Stimulated activated CD4-positive, alpha-beta T cell treated with anti-CD3 and anti-CD28 coated beads, Interleukin-1b, Interleukin-23, amount 100 ng/mL, for 48 hours (primary cell): ENCODE measurements around the gene EPHA4.

ENCODE experiments used
- DNase-seq: peaks from one replicate; pipeline ENCODE4 v3.0.0-alpha.2; 2020

EPHA4 gene

DNA sequence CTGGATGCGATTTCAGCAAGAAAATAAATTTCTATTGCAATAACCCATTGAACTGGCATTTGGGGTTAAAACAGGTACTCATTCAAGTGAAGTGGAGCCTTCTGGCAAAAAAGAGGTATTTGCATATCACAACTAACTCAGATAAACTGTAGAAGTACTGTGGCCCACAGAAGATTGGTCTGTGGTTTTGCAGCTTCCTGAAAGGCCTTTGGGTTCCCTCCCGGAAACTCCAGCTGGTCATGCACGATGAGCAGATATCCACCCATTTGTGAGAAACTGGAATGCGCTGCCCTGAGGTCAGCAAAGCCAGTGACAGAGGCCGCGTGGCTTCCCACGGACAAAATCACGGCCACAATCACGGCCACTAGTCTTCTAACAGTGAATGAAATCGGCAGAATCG is 106.3 kb downstream of the EPHA4 start:
- no peak for DNase-seq

GRCh38 chr2:221464971-221465370 is 107.1 kb downstream of the EPHA4 start:
- DNase-seq: no peak

GRCh38 chr2:221463241-221463896 is 108.7 kb downstream of the EPHA4 start:
- DNase-seq: no peak

DNA sequence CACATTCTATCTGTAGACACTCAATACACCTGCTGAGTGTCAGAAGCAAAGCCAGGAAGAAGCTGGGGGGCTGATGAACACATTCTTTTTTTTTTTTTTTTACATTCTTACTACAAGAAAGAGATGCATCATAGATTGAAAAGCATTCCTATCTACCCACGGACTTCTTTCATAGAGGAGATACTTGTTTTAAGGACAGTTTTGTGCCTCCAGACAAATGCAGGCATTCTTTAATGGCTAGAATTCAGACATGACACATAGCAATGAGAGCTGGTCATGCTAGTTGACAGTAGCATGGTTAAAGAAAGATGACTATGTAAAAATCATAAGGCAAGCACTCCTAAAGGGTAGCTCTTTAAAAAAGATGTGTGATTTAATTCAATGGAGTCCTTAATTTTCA is 110.2 kb downstream of the EPHA4 start:
- DNase-seq: no peak

DNA sequence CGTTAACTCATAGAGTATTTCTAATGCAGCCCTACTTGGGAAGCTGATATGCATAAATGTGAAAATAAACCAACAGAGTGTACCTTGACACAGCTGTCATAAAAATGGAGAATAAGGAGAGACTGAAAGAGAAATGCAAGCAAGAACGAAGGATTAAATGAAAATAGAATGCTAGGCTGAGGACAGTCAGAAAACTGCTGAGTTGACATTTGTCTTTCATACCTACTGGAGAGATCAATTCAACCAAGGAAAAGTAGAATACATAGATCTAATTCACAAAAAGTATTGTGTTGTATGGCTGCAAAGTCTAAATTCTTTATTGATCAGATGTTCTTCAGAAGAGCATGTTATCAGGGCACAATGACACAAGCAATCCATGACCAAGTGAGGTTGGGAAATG is 112.0 kb downstream of the EPHA4 start:
- no peak for DNase-seq

DNA sequence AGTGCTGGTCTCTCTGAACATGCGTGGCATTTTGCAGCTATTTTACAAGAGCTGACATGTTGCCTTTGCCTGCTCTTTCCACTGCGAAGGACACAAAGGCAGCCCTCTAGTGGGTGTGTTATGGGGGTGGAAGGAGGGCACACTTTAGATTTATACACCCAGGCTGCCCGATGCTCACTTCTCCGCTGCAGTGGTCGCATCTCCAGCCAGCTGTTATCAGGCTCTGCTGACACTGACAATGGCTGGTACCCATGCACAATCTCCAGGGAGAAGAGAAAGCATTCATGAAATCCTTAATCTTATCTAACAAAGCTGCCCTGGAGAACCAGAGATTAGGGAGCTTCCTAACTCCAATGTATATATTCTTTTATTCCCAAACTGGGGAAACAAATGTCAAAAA is 113.5 kb downstream of the EPHA4 start:
- DNase-seq: no peak

DNA sequence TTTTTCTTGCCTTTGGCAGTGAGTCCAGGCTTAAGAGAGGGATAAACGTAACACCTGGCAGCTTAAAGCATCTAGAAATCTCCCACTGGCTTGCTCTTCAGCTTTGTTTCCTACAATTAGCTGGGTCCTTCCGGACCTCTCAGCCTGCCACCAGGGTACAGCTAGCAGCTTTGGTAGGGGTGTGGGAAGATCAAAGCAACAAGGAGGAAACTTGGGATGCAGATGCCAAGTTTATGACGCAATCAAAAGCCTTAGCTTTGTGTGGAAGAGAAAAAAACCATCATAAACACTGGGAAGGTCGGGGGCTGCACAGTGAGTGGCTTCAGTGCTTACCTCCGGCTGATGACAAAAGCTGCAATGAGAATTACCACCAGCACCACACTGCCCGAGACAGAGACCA is 116.9 kb downstream of the EPHA4 start:
- no peak for DNase-seq

DNA sequence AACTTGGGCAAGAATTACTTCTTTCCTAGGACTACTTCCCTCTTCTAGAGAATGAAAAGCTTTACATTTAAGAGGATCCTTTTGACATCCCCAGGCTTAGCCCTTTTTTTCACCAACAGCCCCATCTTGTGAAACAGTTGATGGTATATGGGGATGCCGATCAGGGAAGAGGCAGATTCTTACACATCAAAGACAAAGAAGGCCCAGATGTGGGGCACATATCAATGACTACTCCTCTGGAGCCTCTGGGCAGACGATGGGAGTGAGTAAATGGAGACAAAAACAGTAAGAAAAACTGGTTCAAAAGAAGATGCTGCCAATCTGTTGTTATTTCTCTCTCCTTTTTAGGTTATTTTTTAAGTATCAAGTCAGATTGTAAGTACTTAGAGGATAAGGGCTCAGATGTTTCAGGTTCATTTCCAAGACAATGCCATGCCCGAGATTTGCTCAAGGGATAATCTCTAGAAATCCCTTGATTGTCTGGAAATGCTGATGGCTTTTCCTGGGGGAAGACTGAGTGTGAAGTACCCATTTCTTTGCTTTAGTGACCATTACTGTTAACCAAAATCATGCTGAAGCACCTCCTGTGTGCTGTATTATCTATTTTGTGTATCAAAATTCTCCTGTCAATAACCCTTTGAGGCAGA is 117.5 kb downstream of the EPHA4 start:
- no peak for DNase-seq

DNA sequence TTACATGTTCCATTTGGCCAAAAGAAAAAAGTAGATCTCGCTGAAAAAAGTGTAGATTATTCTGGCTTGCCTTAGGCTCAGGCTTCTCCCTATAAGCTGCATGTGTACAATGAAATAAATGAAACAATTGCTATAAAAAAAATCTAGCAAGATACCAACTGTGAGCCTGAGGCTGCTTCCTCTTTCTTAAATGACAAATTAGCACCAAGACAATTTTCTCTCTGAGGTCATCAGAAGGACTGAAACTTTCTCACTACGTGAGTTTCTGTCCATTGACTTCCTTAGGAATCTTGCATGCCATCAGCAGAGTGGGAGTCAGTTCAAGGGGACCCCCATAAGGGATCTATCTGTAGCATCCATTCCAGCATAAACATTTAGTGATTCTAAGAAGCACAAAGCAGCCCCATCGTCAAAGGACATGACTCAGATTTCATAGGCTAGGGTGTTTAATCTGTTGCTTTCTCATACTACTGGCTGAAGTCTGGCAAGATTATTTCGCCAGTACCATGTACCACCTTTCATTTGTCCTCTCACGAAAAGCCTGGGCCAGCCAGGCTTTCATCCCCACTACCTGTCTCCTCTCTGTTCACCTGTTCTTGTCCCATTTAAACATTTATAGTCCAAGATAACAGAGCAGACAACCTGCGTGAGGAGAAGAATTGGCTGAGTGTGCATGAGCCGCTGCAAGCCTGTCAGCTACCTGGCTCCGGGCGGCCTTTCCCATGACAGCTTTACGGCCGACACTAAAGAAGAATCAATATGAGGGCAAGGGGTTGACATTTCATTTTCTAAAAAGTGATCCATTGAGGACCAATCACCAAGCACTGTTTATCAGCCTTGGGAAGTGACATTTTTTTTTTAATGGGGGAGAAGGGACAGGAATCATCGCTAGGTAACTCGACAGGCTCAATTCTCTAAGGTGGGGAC is 120.0 kb downstream of the EPHA4 start:
- no peak for DNase-seq

GRCh38 chr2:221450280-221450679 is 121.8 kb downstream of the EPHA4 start:
- DNase-seq: no peak

- no peak for DNase-seq
Observed at GRCh38 chr2:221449406-221449805, 122.7 kb downstream of the EPHA4 start.

DNA sequence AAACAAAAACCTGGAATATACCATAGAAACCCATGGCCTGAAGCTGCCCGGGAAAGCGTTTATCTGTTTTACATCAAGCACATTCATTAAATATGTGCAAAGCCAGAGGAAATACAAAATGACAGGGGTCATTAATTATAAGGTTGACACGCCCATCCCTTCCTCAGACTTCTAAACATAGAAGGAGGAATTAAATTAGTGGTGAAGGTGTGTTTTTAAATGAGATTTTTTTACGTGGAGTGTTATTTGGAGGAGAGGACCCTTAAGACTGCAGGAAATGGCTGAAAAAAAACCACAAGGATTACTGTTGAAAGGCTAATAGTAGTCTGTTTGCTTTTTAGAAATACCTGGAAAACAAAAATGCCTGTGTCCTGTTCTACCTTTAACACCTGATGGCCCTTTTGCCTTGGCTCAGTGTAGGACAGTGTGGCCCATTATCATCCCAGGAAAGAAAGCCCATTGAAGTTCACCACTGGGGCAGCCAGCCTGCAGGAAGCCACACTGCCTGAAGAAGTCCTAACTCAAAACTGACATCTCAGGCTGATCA is 123.2 kb downstream of the EPHA4 start:
- DNase-seq: no peak

- DNase-seq: no peak
Observed at GRCh38 chr2:221448057-221448843, 123.9 kb downstream of the EPHA4 start.

DNA sequence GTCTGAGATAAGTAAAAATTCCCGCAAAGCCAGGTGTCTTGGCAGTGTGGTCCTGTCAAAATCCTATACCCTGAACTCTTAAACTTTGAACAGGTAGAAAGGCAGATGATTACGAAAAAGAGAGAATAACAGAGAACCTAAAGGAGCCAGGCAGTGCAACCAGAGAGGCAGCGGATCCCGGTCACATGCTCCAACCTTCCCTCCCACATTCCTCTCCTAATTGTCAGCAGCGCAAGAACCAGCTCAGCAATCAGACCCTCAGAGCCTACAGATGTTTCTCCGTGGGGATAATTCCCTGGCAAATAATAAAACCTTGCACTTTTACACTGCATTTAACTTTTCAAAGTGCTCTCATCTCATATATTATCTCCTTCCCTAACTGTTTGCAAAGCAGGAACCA is 124.8 kb downstream of the EPHA4 start:
- DNase-seq: no peak

DNA sequence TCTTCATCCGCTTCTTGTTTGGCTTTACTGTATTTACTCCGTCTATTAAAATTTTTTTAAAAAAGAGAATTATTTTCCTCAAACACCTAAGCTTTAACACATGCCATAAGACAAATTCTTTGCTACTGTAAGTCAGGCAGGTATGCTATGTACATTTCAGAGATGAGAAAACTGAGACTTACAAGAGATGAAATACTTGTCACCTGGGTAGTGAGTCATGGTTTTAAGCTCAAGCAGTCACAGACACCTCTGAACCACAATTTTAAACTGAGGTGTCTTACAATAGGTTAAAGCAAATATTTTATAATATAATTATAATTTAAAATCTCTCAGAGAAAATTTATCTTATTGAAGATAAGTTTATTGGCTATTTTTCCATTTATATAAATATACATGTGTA is 126.0 kb downstream of the EPHA4 start:
- no peak for DNase-seq

DNA sequence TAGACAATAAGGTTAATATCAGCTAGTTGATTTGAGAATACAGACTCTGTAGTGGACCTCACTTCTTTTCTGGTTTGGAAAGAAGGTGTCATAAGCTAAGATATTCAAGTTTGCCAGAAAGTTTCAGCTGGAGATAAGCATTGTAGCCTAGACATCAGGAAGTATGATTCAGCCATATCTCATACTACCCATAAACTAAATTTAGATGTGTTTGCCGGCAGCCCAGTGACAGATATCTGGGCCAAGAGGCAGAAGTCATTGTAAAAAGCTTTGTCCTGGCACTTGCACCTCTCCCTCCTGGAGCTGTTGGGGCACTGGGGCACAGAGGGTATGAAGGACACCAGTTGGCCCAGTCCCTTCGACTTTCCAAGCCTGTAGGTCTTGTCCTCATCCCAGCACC is 128.0 kb downstream of the EPHA4 start:
- DNase-seq: no peak

- no peak for DNase-seq
Observed at GRCh38 chr2:221443645-221444044, 128.5 kb downstream of the EPHA4 start.

DNA sequence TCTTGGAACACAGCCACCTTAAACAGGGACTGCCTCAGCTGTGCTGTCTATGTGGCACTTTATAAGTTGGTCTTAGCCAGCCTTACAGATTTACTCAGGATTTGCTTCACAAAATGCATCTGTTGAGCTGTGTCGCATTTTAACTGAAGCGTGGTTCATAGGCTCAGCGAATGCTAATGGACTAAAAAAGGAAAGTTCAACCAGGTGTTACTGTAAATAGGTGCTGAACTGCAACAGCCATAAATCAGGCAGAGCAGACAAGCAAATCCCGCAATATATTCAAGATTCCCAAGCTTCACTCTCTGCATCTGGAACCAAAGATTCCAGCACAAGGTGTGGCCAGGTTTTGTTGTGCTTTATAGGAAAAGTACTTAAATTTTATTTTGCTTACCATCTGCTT is 130.0 kb downstream of the EPHA4 start:
- no peak for DNase-seq

- no peak for DNase-seq
Observed at GRCh38 chr2:221439761-221440479, 132.2 kb downstream of the EPHA4 start.

GRCh38 chr2:221437056-221437455 is 135.0 kb downstream of the EPHA4 start:
- no peak for DNase-seq

- DNase-seq: no peak
Observed at GRCh38 chr2:221435171-221435570, 136.9 kb downstream of the EPHA4 start.

DNA sequence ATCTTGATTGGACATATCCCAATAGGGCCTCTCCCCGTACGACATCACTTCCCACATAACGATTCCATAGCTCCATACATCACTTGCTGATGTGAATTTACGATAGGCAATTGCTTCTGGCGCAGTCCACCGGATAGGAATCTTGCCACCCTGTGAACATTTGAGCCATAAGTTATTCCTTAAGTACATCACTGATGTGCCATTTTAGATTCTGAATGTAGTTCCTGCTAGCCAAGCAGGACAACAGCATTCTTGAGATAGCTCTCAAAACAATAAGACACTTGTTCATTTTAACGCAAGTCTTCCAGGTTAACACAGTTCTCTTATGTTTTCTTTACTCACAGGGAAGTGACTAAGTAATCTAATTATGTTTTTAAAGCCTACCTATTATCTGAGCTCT is 138.0 kb downstream of the EPHA4 start:
- DNase-seq: no peak
